GM21825 (cell line): Measurements from ENCODE around the gene TNS3.
A peak's percentile ranks its signal among the peaks of the same experiment; 100 is the strongest.

Experiments used
- ATAC-seq: cut with Tn5 transposase; IDR thresholded peaks from one replicate; pipeline ENCODE4 v1.9.1; 2021; ENCODE audit warnings: mild to moderate bottlenecking, moderate library complexity; ENCODE audit not compliant: unreplicated experiment

TNS3 gene

GRCh38 chr7:47247132-47247531, 334.8 kb downstream of the TNS3 start:
- no peak for ATAC-seq

DNA sequence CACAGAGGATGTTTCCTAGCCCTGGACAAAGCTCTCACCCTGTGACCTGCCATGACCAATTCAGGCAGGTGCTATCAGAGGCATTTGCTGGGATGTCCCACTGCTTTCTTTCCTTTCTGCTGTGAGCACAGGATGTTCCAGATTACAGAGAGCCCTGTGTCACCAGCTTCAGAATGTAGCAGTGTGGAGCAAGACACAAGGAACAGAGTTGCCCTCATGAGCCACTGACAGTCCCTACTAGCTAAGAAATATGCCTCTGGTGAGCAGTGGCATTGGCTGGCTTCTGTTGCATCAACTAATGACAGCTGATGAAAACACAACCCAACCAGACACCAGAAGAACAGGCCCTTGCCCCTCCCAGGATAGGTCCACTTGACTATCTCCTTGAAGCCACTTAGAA, 337.2 kb downstream of the TNS3 start:
- ATAC-seq = no peak

DNA sequence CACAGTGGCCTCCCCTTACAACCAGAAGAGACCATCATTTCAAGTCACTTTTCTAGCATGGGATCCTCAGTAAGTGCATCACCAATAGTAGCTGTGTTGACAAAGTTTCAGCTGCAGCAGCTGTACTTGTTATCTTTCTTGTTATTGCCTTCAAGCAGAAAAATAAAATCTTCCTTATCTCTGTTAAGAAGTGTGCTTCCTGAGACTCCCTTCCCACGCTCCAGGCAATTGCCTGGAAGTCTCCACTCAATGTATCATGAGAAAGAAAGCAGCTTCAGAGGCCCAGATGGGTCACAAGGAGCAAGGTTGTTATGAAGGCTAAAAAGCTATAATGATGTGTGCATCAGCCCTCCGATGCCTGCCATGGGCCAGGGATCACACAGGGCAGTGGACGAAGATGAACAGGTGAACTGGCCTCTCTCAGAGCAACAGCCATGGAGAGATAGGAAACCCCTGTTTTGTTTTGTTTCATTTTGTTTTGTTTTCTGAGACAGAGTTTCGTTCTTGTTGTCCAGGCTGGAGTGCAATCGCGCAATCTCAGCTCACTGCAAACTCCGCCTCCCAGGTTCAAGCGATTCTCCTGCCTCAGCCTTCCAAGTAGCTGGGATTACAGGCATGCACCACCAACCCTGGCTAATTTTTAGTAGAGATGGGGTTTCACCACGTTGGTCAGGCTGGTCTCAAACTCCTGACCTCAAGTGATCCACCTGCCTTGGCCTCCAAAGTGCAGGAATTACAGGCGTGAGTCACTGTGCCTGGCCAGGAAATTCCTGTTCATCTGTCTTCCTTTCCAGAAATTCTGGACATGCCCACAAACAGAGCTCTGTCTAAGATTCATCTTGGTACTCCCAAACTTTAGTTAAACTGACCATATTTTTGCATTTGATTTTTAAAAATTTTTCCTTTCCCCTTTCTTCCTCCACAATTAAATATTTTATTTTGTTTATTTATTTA, 340.5 kb downstream of the TNS3 start:
- ATAC-seq = no peak

GRCh38 chr7:47239931-47240421, 341.9 kb downstream of the TNS3 start:
- ATAC-seq = no peak

DNA sequence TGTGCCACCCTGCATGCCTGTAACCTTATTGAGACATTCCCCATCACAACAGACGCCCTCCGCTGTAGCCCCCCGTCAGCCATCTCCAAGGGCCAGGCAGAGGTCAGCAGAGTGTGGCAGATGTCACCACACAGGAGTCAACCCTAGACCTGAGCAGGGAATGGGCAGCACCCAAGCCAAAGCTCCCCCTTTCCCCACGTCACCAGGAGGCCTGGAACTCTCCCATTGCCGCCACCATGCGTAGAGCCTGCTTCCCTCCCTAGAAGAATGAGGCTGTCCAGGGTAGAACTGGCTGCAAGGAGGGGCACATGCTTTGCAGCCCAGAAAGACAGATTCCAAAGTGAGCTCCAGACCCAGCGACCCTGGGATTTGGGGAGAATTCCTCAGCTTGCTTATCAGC, 342.9 kb downstream of the TNS3 start:
- ATAC-seq = no peak

- ATAC-seq = no peak
These were observed 345.3 kb downstream of the TNS3 start for GRCh38 chr7:47236480-47237129.

DNA sequence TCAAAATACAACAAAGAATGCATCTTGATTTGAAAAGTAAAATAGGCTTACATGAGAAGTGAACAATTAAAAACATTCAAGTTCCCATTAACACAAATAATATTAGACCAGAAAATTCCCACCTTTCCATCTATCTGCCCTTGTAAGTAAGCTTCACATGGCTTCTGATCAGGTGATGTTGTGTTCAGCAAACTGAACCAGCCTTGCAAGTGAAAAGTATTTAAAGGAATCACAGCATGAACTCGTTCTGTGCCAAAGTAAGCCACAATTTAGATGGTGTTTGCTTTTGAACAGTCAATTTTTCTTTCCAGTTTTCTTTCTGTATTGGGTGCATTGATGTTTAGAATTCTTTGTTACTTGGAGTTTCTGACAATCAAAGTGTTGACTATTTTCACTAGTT, 347.9 kb downstream of the TNS3 start:
- ATAC-seq = no peak

DNA sequence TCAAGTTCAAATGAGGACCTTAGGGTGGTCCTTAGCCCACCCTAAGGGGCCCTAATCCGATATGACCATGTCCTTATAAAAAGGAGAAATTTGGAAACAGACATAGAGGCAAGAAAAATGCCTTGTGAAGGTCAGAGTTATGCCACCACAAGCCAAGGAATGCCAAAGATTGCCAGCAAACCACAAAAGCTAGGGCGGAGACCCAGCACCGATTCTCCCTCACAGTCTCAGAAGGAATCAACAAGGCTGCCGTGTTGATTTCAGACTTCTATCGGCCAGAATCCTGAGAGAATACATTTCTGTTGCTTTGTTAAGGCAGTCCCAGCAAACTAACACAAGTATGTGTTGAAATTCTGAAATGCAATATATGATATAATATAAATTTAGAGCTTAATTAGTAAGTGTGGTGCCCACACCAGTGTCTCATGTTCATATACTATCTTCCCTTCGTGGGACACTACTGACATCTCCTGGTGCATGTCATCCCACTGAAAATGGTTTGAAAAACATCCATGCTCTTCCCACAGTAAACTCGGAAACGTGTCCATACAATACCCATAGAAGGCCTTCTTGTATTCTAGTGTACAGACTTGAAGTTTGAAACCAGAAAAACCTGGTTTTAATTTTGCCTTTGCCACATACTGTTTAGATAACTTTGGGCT, 349.0 kb downstream of the TNS3 start:
- ATAC-seq = no peak

- ATAC-seq = no peak
These were observed 350.3 kb downstream of the TNS3 start for GRCh38 chr7:47231627-47232026.

DNA sequence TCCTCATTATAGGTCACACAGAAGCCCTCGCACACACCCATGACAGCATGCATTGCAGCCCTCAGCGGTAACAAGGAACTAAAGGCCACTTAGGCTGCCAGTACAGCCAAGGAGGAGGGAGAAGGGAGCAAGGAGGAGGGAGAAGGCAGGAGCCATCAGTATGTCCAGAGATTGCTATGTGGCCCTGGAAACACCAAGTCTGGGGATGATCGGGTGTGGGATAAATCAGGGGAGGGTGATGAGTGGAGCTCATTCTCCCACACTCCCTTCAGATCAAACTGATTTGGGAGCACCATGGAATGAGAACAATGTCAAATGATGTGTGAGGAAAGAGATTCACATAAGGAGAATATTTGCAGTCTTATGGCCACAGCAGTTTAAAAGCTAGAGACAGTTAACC, 350.9 kb downstream of the TNS3 start:
- no peak for ATAC-seq

DNA sequence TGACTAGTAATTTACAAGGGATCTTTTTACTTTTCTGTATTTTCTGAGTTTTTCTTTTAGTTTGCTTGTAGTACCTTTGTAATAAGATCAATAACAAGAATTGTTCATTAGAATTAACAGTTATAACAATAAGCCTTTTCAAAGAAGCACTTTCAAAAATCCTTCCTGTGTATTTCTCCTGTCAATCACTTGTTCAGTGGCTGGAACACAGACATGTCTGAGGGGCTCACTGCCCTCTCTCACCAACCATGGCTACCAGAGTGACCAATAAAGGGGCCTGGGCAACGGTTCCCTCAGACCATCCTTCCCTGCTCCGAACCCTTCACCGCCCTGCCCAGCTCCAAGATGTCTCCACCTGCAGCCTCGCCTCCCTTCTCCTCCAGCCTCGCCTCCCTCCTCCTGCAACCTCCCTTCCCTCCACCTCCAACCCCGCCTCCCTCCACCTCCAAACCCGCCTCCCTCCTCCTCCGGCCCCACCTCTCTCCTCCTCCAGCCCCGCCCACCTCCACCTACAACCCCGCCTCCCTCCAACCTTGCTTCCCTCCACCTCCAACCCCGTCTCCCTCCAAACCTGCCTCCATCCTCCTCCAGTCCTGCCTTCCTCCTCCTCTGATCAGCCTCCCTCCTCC, 353.4 kb downstream of the TNS3 start:
- no peak for ATAC-seq

DNA sequence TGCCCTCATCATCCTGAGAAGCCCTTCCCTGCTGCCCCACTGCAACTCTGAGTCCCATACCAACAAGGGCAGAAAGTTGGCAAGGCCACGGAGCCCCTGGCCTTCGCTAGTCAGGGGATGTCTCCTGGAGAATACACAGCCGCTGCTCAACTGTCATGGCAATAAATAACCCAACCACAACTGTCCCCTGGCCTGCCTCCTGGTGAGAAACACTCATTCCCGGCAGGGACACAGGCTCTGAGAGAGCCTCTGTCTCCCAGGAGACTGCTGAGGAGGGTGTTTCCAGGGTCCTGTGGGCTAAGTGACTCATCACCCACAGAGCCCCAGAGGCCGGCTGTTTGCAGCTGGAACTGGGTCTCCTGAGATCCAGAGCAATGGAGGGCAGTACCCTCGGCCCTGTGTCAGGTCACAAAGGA, 354.1 kb downstream of the TNS3 start:
- ATAC-seq = peak; percentile 87

DNA sequence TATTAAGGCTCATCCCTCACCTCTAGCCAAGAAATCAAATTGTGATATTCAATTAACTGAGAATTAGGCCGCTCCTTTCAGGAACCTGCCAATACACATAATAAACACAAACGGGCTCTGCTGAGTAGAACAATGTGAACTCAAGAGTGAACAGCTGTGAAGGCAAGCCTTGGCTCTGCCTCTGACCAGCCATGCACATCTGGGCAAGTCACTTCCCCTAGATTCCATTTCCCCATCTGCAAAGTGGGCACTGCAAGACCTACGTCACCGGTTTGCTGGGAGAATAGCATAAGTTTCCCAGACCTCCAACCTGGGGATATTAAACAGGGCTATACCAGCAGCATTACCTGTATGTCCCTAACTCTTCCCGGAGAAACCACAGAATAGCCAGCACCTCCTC, 355.2 kb downstream of the TNS3 start:
- peak; percentile 37 for ATAC-seq

- peak; percentile 61 for ATAC-seq
These were observed 356.4 kb downstream of the TNS3 start for GRCh38 chr7:47225387-47226131.
